DOHH2 (cell line): ENCODE results near the gene DNAJB5.

ENCODE experiments used
- H3F3A ChIP-seq: fragments of 200-600 bp; sonication (generic), shearing (Covaris generic); 2 replicates; pipeline ENCODE4 v1.6.0; 2016; ENCODE audit warnings: antibody characterized with exemption, mild to moderate bottlenecking; ENCODE audit not compliant: control insufficient read depth, insufficient read depth
- H3K27ac ChIP-seq: fragments of 200-600 bp; sonication (generic); 2 replicates; pipeline ENCODE4 v1.5.1; 2014; ENCODE audit warnings: low read depth, mild to moderate bottlenecking, low read length, moderate library complexity
- H3K27me3 ChIP-seq: fragments of 200-600 bp; sonication (generic); 2 replicates; pipeline ENCODE4 v1.6.1; 2014; ENCODE audit warnings: mild to moderate bottlenecking, low read length, mixed read lengths; ENCODE audit not compliant: control insufficient read depth
- H3K36me3 ChIP-seq: fragments of 200-600 bp; sonication (generic); 2 replicates; pipeline ENCODE4 v1.6.1; 2014; ENCODE audit warnings: mild to moderate bottlenecking, low read length, moderate library complexity, mixed read lengths; ENCODE audit not compliant: control insufficient read depth
- H3K4me1 ChIP-seq: fragments of 200-600 bp; sonication (generic); 2 replicates; pipeline ENCODE4 v1.6.1; 2014; ENCODE audit warnings: mild to moderate bottlenecking, low read length, mixed read lengths; ENCODE audit not compliant: control insufficient read depth
- H3K4me2 ChIP-seq: fragments of 200-600 bp; sonication (generic); 2 replicates; pipeline ENCODE4 v1.6.0; 2014; ENCODE audit warnings: mild to moderate bottlenecking, low read length, moderate library complexity
- H3K4me3 ChIP-seq: fragments of 200-600 bp; sonication (generic); 2 replicates; pipeline ENCODE4 v1.5.1; 2014; ENCODE audit warnings: mild to moderate bottlenecking, low read length, mixed read lengths
- H3K79me2 ChIP-seq: fragments of 200-600 bp; sonication (generic); 2 replicates; pipeline ENCODE4 v1.6.1; 2014; ENCODE audit warnings: mild to moderate bottlenecking, low read length, mixed read lengths; ENCODE audit not compliant: control insufficient read depth
- H3K9me2 ChIP-seq: fragments of 200-600 bp; sonication (generic); replicated peaks from 2 replicates; pipeline ENCODE4 v1.6.1; 2014; ENCODE audit warnings: mild to moderate bottlenecking, low read length, mixed read lengths; ENCODE audit not compliant: control insufficient read depth
- H3K9me3 ChIP-seq: fragments of 200-600 bp; sonication (generic); 2 replicates; pipeline ENCODE4 v1.6.1; 2014; ENCODE audit warnings: antibody characterized with exemption, low read length, mixed read lengths; ENCODE audit not compliant: control insufficient read depth, insufficient read depth
- H4K20me1 ChIP-seq: fragments of 200-600 bp; sonication (generic); 2 replicates; pipeline ENCODE4 v1.6.0; 2014; ENCODE audit warnings: low read depth, mild to moderate bottlenecking, antibody characterized with exemption, low read length, moderate library complexity; ENCODE audit not compliant: control insufficient read depth, insufficient read depth
- CTCF ChIP-seq: fragments of 200-600 bp; sonication (generic); IDR thresholded peaks from one replicate; pipeline ENCODE4 v1.5.1; 2014; ENCODE audit warnings: antibody characterized with exemption, mild to moderate bottlenecking, low read depth, low read length; ENCODE audit not compliant: poor library complexity, severe bottlenecking
- EZH2phosphoT487 ChIP-seq: fragments of 200-600 bp; sonication (generic); IDR thresholded peaks from 2 replicates; pipeline ENCODE4 v1.6.1; 2017; ENCODE audit warnings: borderline replicate concordance, mild to moderate bottlenecking, antibody characterized with exemption, low read length, moderate library complexity, mixed read lengths

DNAJB5 gene

DNA sequence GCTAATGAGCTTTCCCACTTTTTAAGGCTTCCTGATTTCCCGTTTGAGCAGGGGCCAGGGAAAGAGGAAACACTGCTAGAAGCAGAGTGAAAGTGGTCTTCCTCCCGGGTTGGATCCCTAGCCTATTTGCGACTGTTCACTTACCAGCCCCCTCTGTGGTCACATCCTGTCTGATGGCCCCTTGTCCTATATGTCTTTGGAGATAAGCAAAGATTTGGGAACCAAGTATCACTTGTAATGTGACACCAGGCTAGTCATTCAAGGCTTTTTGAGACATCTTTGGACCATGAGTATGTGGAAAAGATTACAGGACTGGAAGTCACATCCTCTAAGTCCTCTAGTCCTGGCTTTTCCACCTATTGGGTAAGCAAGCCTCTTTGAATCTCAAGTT, 6.1 kb downstream of the DNAJB5 start:
- H3K27ac ChIP-seq = no peak overlapping the region

GRCh38 chr9:34996181-34996904, 6.8 kb downstream of the DNAJB5 start:
- Histone ChIP-seq H3K9me3 (no peaks in the 10 kb centered on the region), H3K27me3 (peaks cover 5% of the 10 kb centered on the region), H3K4me3 (no peak overlapping the region), H4K20me1 (no peaks in the 10 kb centered on the region), H3K79me2 (no peaks in the 10 kb centered on the region), H3K9me2 (no peaks in the 10 kb centered on the region), H3K4me1 (peaks cover 5% of the 10 kb centered on the region), H3K27ac (no peak overlapping the region), H3F3A (no peaks in the 10 kb centered on the region), H3K4me2 (no peak overlapping the region), H3K36me3 (no peaks in the 10 kb centered on the region)
- TF ChIP-seq EZH2phosphoT487 (no peak), CTCF (no peak)

More for the DNA sequence above, 6.1 kb downstream of the DNAJB5 start:
- no peak overlapping the region for H3K4me2 ChIP-seq
- H3K4me3 ChIP-seq = no peak overlapping the region
- no peaks in the 10 kb centered on the region for H3F3A ChIP-seq
- no peak for TF ChIP-seq CTCF
- TF ChIP-seq EZH2phosphoT487 = no peak
- H3K4me1 ChIP-seq = peaks cover 5% of the 10 kb centered on the region
- no peaks in the 10 kb centered on the region for H3K9me3 ChIP-seq
- peaks cover 4% of the 10 kb centered on the region; the same call in 1 of the 2 replicates for H3K27me3 ChIP-seq
- no peaks in the 10 kb centered on the region for H3K36me3 ChIP-seq
- H3K79me2 ChIP-seq = no peaks in the 10 kb centered on the region
- no peaks in the 10 kb centered on the region for H4K20me1 ChIP-seq
- no peaks in the 10 kb centered on the region for H3K9me2 ChIP-seq

DNA sequence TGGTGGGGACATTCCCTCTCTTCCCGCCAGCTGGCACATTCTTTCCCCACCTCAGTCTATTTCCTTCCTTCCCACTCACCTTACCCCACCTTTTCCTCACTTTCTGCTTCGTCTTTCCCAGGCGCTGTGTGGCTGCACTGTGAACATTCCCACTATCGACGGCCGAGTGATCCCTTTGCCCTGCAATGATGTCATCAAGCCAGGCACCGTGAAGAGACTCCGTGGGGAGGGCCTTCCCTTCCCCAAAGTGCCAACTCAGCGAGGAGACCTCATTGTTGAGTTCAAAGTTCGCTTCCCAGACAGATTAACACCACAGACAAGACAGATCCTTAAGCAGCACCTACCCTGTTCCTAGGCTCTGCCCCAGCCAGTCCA, 7.3 kb downstream of the DNAJB5 start:
- H4K20me1 ChIP-seq = no peaks in the 10 kb centered on the region
- H3K4me2 ChIP-seq = no peak overlapping the region
- no peaks in the 10 kb centered on the region for H3K9me2 ChIP-seq
- H3K79me2 ChIP-seq = no peaks in the 10 kb centered on the region
- no peaks in the 10 kb centered on the region for H3K9me3 ChIP-seq
- peaks cover 5% of the 10 kb centered on the region for H3K4me1 ChIP-seq
- H3F3A ChIP-seq = no peaks in the 10 kb centered on the region
- H3K4me3 ChIP-seq = no peak overlapping the region
- H3K27ac ChIP-seq = no peak overlapping the region
- H3K27me3 ChIP-seq = peaks cover 6% of the 10 kb centered on the region
- TF ChIP-seq EZH2phosphoT487 (no peak), CTCF (no peak)
- no peaks in the 10 kb centered on the region for H3K36me3 ChIP-seq

GRCh38 chr9:34997379-34997781, 7.8 kb downstream of the DNAJB5 start:
- Histone ChIP-seq H3K79me2 (no peaks in the 10 kb centered on the region), H3K36me3 (no peaks in the 10 kb centered on the region), H4K20me1 (no peaks in the 10 kb centered on the region), H3K9me3 (no peaks in the 10 kb centered on the region), H3K27me3 (peaks cover 6% of the 10 kb centered on the region; the same call in 1 of the 2 replicates), H3K27ac (no peak overlapping the region), H3K9me2 (no peaks in the 10 kb centered on the region), H3K4me2 (no peak overlapping the region), H3K4me3 (no peak overlapping the region), H3K4me1 (peaks cover 5% of the 10 kb centered on the region), H3F3A (no peaks in the 10 kb centered on the region)
- TF ChIP-seq EZH2phosphoT487 = no peak
- TF ChIP-seq CTCF = no peak
